Measurements from ENCODE around the gene SCRN2. TPM values are rescaled to one million over a fixed set of nuclear protein-coding genes. Genes with fewer than 3 reads are reported as not detected.

Gene SCRN2
- total and polyA plus RNA-seq, 8 donors: 26.4 to 47.7 (median 39.0) TPM

GRCh38 chr17:47884905-47885730, 44.0 kb upstream of the SCRN2 start:
- H3K27ac ChIP-seq: no peak overlapping the region
- no peaks in the 10 kb centered on the region for H3K36me3 ChIP-seq
- no peak for ATAC-seq
- no peak for TF ChIP-seq CTCF (IDR thresholded peaks at IDR 0.05)
- H3K27me3 ChIP-seq: no peaks in the 10 kb centered on the region
- no peak for DNase-seq
- intact Hi-C loops (cut with DNase I): loop anchor here in 1 of 2 donors (2.0 kb wide), 1 partner anchor 42 kb away; no protein-coding TSS in a partner anchor
- no peaks in the 10 kb centered on the region for H3K9me3 ChIP-seq
- H3K4me3 ChIP-seq: no peak overlapping the region
- H3K4me1 ChIP-seq: peaks cover 0 to 20% of the 10 kb centered on the region in 2 donors

GRCh38 chr17:47884427-47884740, 43.3 kb upstream of the SCRN2 start:
- DNase-seq (no peak), ATAC-seq (no peak)
- no peak for TF ChIP-seq CTCF (IDR thresholded peaks at IDR 0.05)
- Histone ChIP-seq H3K4me3 (no peak overlapping the region), H3K4me1 (peaks cover 0 to 14% of the 10 kb centered on the region in 2 donors), H3K9me3 (no peaks in the 10 kb centered on the region), H3K27me3 (no peaks in the 10 kb centered on the region), H3K27ac (peak overlapping the region in 1 of 2 donors; percentile 37), H3K36me3 (no peaks in the 10 kb centered on the region)
- intact Hi-C loops (cut with DNase I): loop anchor here in 1 of 2 donors (2.0 kb wide), 1 partner anchor 42 kb away; no protein-coding TSS in a partner anchor

GRCh38 chr17:47883589-47884426, 42.7 kb upstream of the SCRN2 start:
- Histone ChIP-seq H3K27me3 (no peaks in the 10 kb centered on the region), H3K27ac (peak overlapping the region in 1 of 2 donors; percentile 37), H3K4me1 (peaks cover 0 to 14% of the 10 kb centered on the region in 2 donors), H3K9me3 (no peaks in the 10 kb centered on the region), H3K36me3 (no peaks in the 10 kb centered on the region), H3K4me3 (no peak overlapping the region)
- ATAC-seq (no peak), DNase-seq (peak in 1 of 4 donors; percentile 62)
- intact Hi-C loops (cut with DNase I): loop anchor here in 1 of 2 donors (2.0 kb wide), 1 partner anchor 41 kb away; no protein-coding TSS in a partner anchor
- no peak for TF ChIP-seq CTCF (IDR thresholded peaks at IDR 0.05)

GRCh38 chr17:47882695-47883588, 41.9 kb upstream of the SCRN2 start:
- Histone ChIP-seq H3K27ac (peak overlapping the region in 1 of 2 donors; percentile 62), H3K4me3 (peak overlapping the region in 1 of 2 donors; percentile 15)

More at GRCh38 chr17:47882695-47883588, 41.9 kb upstream of the SCRN2 start:
- Histone ChIP-seq H3K4me1 (peaks cover 0 to 14% of the 10 kb centered on the region in 2 donors), H3K9me3 (no peaks in the 10 kb centered on the region), H3K36me3 (no peaks in the 10 kb centered on the region), H3K27me3 (no peaks in the 10 kb centered on the region)
- no peak for ATAC-seq
- TF ChIP-seq CTCF (IDR thresholded peaks at IDR 0.05): no peak
- no peak for DNase-seq
- intact Hi-C loops (cut with DNase I): no loop called here
